GM19467 (cell line): Measurements from ENCODE around the gene EPAS1.

Source experiments
- ATAC-seq: cut with Tn5 transposase; IDR thresholded peaks from one replicate; pipeline ENCODE4 v1.9.1; 2021; ENCODE audit warnings: mild to moderate bottlenecking, moderate library complexity; ENCODE audit not compliant: unreplicated experiment

The EPAS1 gene

GRCh38 chr2:46380038-46380940 is 83.1 kb downstream of the EPAS1 start:
- no peak for ATAC-seq

DNA sequence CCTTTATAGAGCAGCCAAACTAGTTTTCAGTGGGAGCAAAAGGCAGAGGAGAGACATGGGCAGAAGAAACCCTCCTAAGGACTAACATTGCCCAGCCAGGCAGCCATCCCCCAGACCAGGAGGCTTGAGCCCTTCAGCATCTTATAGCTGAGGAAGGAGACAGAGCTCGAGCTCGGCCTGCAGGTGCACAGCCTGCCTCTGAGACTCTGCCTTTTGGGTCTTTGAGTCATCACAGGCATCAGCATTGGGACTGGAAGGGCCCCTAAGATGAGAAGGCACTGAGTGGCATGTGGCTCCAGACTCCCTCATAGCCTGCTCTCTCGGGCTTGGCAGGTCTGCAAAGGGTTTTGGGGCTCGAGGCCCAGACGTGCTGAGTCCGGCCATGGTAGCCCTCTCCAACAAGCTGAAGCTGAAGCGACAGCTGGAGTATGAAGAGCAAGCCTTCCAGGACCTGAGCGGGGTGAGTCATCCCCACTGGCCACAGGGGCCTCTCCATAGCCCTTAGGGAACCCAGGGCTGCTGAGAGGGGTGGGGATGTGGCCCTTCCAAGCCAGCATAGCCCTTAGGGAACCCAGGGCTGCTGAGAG is 84.1 kb downstream of the EPAS1 start:
- no peak for ATAC-seq

DNA sequence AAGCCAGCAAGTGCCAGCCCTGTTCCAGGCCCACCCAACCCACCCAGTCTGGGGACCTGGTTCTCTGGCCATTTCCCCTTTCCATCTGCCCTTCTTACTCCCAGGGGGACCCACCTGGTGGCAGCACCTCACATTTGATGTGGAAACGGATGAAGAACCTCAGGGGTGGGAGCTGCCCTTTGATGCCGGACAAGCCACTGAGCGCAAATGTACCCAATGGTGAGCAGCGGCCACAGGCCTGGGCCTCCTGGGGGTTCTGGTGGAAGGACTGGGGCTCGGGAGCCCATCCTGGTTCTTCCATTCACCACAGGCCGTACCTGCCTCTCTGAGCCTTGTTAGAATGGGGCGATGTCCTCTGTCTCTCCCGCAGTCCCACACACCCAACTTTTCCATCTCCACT is 84.7 kb downstream of the EPAS1 start:
- ATAC-seq = no peak

- ATAC-seq = no peak
Measured at GRCh38 chr2:46382331-46383112, 85.3 kb downstream of the EPAS1 start.

GRCh38 chr2:46383113-46383395 is 85.8 kb downstream of the EPAS1 start:
- ATAC-seq = no peak

DNA sequence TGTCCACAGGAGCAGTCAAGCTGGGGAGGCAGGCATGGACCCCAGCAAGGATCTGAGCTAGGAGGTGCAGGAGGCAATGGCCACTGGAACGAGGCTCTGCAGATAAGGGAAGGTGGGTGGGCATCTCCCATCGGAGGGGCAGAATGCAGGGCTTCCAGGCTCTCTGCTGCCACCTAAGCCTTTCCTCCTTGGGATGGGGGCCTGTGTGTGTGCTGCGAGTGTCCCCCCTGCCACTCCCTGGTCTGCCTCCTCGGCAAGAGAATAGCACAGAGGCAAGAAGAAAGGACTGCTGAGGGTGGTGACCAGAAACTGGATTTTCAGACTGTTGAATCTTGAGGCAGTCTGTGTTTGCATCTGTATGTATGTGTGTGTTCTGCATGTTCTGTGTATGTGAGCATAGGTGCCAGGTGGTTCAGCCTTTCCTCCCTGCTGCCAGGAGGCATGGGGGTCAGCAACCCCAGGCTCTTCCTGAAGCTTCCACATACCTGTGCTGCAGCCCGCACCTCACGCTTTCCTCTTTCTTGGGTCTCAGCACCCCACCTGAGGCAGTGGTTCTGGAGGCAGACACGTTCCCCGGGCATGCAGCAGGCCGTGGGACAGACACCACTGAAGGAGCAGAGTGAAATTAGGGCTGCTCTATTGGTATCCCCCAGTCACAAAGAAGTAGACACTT is 86.7 kb downstream of the EPAS1 start:
- ATAC-seq = no peak

DNA sequence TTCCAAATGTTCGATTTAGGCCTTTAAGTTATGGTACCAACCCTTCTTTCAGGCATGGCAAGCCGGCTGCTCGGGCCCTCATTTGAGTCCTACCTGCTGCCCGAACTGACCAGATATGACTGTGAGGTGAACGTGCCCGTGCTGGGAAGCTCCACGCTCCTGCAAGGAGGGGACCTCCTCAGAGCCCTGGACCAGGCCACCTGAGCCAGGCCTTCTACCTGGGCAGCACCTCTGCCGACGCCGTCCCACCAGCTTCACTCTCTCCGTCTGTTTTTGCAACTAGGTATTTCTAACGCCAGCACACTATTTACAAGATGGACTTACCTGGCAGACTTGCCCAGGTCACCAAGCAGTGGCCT is 87.2 kb downstream of the EPAS1 start:
- no peak for ATAC-seq

- no peak for ATAC-seq
Measured at GRCh38 chr2:46385786-46386577, 88.8 kb downstream of the EPAS1 start.

DNA sequence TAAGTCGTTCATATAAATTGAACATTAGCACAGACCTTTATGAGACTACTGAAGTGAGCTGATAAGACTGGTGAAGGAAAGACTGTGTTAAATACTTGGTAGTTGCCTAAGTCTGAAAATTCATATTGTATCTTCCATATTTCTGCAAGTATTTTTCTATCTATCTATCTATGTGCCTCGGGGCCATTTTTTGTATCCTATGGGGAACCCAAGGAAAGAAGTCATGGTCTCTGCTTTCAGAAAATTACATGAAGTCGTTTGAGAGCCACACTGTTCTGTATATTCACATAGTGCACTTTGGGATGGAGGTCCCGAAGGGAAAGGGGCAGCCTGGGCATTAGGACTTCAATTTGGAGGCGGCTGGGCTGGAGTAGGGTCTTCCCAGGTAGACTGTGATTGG is 89.6 kb downstream of the EPAS1 start:
- ATAC-seq = no peak

DNA sequence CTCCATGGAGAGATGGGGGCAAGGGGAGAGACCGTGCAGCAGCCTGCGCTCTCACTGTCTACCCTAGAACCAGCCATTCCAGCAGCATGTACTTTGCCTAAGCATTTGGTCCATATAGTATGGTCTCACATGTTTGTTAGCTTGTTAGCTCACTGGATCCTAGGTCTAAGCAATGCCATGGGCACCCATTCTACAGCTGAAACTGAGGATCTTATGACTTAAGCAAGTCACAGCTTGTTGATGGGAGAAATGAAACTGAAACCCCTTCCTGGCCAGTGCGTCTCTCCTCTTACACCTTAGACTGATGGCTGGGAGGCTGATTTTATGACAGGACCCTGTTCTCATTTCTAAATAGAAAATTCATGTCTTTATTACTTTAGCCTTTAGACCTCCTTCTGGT is 90.1 kb downstream of the EPAS1 start:
- ATAC-seq = no peak

- no peak for ATAC-seq
Measured at GRCh38 chr2:46387886-46388515, 90.8 kb downstream of the EPAS1 start.

GRCh38 chr2:46388881-46389280 is 91.7 kb downstream of the EPAS1 start:
- no peak for ATAC-seq

DNA sequence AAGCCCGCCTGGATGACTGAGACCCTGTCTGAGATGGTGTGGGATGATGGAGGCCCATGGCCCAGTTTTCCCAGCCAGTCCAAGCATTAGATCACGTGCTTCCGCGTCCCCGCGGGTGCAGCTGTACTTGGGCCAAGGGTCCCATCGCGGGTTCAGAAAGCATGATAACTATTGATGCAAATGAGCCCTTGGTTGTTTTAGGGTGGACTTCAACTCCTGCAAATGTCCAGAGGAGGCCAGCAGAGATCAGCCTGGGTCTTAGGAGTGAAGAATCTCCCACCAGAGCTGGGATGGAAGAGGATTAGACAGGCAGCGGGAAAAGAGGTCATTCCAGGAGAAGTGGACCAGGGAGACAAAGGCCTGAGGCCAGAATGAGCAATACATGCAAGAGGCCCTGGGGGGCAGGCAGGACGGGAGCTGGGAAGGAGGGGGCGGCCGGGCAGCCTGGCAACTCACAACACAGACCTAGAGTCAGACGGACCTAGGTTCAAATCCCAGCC is 92.3 kb downstream of the EPAS1 start:
- no peak for ATAC-seq

DNA sequence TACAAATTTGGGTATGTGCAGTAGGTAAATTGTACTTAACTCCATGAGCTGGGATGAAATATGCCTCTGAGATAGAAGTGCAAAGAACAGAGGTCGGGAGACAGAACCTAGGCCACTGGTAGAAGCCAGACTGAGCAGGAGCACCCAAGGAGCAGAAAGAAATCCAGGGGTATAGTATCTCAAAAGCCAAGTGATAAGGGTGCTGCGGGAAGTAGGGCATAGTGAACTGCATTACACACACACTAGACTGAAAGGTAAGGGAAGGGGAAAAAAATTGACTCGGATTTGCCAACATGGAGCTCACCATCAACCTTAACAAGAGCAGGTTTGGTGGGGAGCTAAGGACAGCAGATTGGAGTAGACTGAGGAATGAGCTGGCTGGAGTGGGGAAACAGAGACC is 92.8 kb downstream of the EPAS1 start:
- no peak for ATAC-seq

- ATAC-seq = no peak
Measured at GRCh38 chr2:46390901-46391395, 93.7 kb downstream of the EPAS1 start.

- ATAC-seq = no peak
Measured at GRCh38 chr2:46392561-46393346, 95.5 kb downstream of the EPAS1 start.

DNA sequence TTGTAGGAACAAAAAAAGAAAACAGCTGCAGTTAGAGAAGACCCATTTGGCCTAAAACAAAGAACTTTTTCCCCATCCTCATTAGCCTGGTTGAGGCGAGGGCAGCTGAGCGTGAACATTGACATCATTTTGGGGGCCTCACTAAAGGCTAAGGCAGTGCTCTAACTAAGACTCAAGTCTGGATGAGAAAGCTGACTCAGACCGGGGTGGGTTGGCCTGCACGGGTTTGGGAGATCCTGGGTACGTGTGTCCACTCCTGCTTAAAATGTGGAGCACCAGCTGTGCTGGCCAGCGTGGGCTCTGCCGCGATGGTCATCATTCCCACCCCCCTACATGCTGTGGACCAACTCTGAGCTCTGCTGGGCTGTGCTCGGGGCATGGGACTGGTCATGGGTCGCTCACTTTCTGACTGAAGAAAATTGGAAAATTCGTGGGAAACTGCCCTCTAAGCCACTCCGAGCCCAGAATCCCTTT is 96.2 kb downstream of the EPAS1 start:
- ATAC-seq = no peak

DNA sequence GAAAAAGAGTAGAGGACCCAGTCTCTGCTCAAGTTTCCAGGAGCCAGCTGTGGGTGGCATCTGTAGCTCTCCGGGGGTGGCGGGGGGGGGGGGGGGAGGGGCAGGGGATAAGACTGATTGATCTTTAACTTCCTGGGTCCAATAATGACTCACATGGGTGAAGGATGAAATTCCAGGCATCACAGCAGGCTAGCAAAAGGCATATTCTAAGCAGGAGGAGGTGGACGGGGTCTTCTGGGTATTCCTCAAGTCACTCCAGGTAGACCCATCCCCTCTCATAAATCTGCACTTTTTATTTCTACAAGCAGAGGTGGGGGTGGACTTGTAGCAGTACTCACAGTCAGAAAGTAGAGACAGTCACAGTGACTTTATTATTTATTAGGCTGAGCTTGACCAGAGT is 96.7 kb downstream of the EPAS1 start:
- ATAC-seq = no peak
